Mesothelial cell of epicardium (in vitro differentiated cells): ENCODE data around the gene BPIFA1. TPM values are rescaled to one million over a fixed set of nuclear protein-coding genes. Genes with fewer than 3 reads are reported as not detected.

Experiments used
- DNase-seq, 2 experiments: peaks; one replicate each; pipeline ENCODE4 v3.0.0; 2021; ENCODE audit warnings: low spot score in 2 of 2; ENCODE audit not compliant: unreplicated experiment in 2 of 2
- H3K27ac Mint-ChIP-seq: 2 replicates; pipeline ENCODE4 v1.8.0; 2021; ENCODE audit warnings: mixed read lengths
- H3K27me3 Mint-ChIP-seq: 2 replicates; pipeline ENCODE4 v1.8.0; 2021; ENCODE audit warnings: low read depth, mixed read lengths
- H3K36me3 Mint-ChIP-seq: 2 replicates; pipeline ENCODE4 v1.8.0; 2021; ENCODE audit warnings: mixed read lengths
- H3K4me1 Mint-ChIP-seq: 2 replicates; pipeline ENCODE4 v1.8.0; 2021; ENCODE audit warnings: mixed read lengths
- H3K4me3 Mint-ChIP-seq: 2 replicates; pipeline ENCODE4 v1.8.0; 2021; ENCODE audit warnings: mild to moderate bottlenecking, moderate library complexity, mixed read lengths
- H3K9me3 Mint-ChIP-seq: 2 replicates; pipeline ENCODE4 v1.8.0; 2021; ENCODE audit warnings: mixed read lengths
- total RNA-seq: library from RNA; stranded (reverse); gene quantifications from 3 replicates; pipeline ENCODE4 v1.2.1, GENCODE V29; 2021
- TF ChIP-seq, protein P1 (sequence below): fragments of 200-600 bp; sonication (generic); IDR thresholded peaks from one replicate; pipeline ENCODE4 v1.5.0; 2021; ENCODE audit warnings: antibody characterized with exemption; ENCODE audit not compliant: unreplicated experiment

Gene BPIFA1
- total RNA-seq, 1 donor from 2014 or later = not detected

DNA sequence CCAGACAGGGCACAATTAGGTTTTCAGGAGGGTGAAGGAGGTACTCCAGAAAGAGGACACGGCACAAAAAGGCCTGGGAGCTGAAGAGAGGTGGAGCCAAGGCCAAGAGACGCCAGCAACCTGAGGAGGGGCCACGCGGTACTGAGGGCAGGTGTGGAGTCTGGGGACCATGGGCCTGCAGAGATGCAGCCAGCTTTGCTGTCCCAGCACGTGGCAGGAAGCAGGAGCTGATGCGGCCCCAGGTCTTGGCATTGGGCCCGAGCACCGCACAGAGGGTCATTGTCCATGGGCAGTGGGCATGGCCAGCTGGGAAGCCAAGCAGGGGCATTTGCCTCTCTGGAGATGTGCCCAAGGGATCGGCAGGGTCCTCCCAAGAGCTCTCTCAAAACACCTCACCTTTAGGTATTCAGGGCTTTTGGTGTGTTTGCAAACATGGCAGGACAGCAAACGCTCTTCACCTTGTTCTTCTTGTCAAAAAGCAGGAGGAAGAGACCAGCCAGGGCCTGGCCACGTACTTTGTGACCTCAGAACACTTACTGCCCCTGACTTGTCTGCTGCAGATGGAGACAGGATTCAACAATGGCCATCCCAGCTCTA is 45.9 kb downstream of the BPIFA1 start:
- Mint-ChIP-seq H3K9me3 (no peaks in the 10 kb centered on the region), H3K36me3 (no peaks in the 10 kb centered on the region), H3K4me3 (no peak overlapping the region), H3K27ac (no peak overlapping the region), H3K4me1 (peaks cover 6% of the 10 kb centered on the region), H3K27me3 (peaks cover 28% of the 10 kb centered on the region)
- TF ChIP-seq, protein P1, sequence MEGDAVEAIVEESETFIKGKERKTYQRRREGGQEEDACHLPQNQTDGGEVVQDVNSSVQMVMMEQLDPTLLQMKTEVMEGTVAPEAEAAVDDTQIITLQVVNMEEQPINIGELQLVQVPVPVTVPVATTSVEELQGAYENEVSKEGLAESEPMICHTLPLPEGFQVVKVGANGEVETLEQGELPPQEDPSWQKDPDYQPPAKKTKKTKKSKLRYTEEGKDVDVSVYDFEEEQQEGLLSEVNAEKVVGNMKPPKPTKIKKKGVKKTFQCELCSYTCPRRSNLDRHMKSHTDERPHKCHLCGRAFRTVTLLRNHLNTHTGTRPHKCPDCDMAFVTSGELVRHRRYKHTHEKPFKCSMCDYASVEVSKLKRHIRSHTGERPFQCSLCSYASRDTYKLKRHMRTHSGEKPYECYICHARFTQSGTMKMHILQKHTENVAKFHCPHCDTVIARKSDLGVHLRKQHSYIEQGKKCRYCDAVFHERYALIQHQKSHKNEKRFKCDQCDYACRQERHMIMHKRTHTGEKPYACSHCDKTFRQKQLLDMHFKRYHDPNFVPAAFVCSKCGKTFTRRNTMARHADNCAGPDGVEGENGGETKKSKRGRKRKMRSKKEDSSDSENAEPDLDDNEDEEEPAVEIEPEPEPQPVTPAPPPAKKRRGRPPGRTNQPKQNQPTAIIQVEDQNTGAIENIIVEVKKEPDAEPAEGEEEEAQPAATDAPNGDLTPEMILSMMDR = no peak
- DNase-seq = no peak

DNA sequence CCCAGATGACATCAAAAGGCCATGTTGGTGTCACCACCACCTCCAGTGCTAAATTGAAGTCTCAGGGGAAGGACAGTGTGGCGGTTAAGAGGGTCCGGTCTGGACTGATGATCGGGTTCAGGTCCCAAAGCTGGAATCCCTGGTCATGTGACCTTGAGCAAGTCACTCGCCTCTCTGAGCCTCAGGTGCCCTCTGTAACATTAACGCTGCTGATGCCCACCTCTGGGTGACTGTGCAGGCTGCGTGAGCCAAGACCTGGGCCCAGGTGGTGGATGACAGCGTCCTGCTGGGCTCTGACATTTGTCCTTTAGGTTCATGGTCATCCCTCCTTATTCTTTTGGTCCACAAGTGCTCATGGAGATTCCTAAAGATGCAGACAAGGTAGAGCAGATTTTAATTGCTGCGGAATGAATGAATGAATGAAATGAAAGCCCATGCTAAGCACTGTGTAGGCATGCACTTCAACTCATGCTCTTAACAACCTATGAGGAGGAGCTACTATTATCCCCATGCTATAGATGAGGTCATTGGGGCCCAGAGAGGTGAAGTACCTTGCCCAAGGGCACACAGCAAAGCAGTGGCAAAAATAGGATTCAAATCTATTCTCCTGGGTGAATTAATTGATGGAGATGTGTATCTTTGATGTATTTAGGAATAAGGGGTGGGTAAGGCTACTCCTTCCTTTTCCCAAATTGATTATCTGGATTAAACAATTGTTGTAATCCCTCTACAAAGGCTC is 46.6 kb downstream of the BPIFA1 start:
- Mint-ChIP-seq H3K4me3 (no peak overlapping the region), H3K27ac (no peak overlapping the region), H3K9me3 (no peaks in the 10 kb centered on the region), H3K27me3 (peaks cover 35% of the 10 kb centered on the region), H3K4me1 (peaks cover 6% of the 10 kb centered on the region), H3K36me3 (no peaks in the 10 kb centered on the region)
- TF ChIP-seq, protein P1 = no peak
- no peak for DNase-seq

DNA sequence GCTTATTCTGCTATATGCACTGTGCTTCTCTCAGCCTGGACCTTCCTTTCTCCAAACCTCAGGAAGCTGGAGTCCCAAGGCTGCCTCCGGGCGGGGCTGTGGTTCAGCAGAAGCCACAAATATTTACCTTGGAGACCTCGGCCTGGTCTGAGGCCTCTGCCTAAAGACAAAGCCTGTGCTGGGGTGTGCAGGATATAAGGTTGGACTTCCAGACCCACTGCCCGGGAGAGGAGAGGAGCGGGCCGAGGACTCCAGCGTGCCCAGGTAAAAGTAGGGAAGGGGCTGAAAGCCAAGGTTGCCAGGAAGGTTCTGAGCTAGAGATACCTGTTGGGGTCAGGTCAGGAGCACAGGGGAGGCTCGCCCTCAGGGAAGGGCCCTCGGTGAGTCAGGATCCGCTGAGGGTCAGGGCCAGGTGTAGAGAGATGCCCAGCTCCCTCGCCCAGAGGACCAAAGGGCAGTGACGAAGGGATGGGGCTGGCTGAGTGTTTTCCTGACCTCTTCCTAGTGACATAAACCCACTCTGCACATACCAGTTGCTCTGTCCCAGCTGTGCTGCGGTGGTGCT is 47.3 kb downstream of the BPIFA1 start, which contains the start of gene BPIFB1:
Gene BPIFB1, plus strand, starts transcription at position 224 of the 565 bp plus-strand sequence. CDS start 2,860 bp downstream, outside the sequence.
- no peak for DNase-seq
- H3K9me3 Mint-ChIP-seq = no peaks in the 10 kb centered on the region
- peaks cover 1% of the 10 kb centered on the region for H3K4me1 Mint-ChIP-seq
- H3K4me3 Mint-ChIP-seq = no peak within 1 kb of the TSS
- TF ChIP-seq, protein P1 = no peak
- no peak within 1 kb of the TSS for H3K27ac Mint-ChIP-seq
- no peaks in the 10 kb centered on the region for H3K36me3 Mint-ChIP-seq
- H3K27me3 Mint-ChIP-seq = peaks cover 42% of the 10 kb centered on the region

DNA sequence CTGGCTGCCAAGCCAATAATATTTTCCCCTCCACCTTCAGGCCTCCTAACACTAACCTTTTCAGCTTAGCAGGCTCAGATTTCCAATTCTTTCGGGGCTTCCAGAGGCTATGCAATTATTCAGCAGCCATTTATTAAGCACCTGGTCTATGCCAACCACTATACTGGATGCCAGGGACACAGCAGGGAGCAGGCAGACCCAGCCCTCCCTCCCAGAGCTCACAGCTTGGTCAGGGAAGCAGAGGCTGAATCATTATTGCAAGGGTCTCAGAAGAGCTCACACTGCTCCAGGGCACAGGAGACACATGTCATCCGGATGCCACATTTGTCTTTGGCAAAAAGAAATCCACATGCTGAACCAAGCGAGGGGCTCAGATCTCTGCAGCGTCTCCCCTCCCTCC is 48.5 kb downstream of the BPIFA1 start:
- no peak for DNase-seq
- no peak overlapping the region for H3K27ac Mint-ChIP-seq
- TF ChIP-seq, protein P1 = no peak
- peaks cover 46% of the 10 kb centered on the region for H3K27me3 Mint-ChIP-seq
- no peaks in the 10 kb centered on the region for H3K9me3 Mint-ChIP-seq
- no peak overlapping the region for H3K4me3 Mint-ChIP-seq
- H3K36me3 Mint-ChIP-seq = no peaks in the 10 kb centered on the region
- H3K4me1 Mint-ChIP-seq = no peaks in the 10 kb centered on the region

DNA sequence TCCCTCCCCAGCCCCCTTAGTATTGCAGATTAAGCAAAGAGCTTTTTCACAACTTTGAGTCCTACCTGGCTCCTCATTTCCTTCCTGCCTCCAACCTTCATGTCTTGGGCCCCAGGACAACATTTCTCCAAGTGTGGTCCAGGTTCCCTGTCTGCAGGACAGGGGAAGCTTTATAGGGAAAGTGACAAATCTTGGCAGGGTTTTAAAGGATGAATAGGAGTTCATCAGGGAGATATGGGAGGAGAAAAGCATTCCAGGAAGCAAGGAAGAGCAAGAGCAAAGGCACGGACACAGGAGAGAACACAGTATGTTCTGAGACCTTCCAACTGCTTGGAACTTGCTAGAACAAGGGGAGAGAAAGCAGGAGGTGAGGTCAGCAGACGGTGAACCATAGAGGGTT is 49.1 kb downstream of the BPIFA1 start:
- Mint-ChIP-seq H3K4me3 (no peak overlapping the region), H3K27ac (no peak overlapping the region), H3K36me3 (no peaks in the 10 kb centered on the region), H3K4me1 (no peaks in the 10 kb centered on the region), H3K9me3 (no peaks in the 10 kb centered on the region), H3K27me3 (peaks cover 45% of the 10 kb centered on the region)
- TF ChIP-seq, protein P1 = no peak
- DNase-seq = no peak
